ENCODE results near the gene CATSPER3.

The CATSPER3 gene

DNA sequence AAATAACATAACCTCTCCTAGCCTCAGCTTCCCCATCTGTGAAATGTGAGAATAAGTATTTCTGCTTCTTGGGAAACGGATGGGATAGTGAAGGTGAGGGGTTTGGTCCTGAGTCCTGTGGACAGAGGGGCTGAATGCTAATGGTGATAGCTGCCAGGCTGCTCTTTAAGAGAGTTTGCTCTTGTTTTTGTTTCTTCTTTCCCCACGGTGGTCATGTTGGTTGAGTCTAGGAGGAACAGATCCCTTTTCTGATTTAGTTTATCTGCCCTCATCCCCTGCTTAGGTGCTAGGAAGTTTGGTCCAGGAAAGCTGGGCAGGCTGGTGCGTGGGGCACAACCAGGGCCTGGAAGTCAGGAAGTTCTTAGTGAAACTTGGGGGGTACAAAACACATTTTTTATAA, 74.0 kb downstream of the CATSPER3 start:
- Histone ChIP-seq H3K27me3 (peaks cover 80% of the 10 kb centered on the region), H3K9me3 (no peaks in the 10 kb centered on the region), H3K36me3 (no peaks in the 10 kb centered on the region), H3K4me1 (no peaks in the 10 kb centered on the region), H3K4me3 (ENCODE audit: low read depth, low read length) (no peak overlapping the region)
- DNase-seq, result no peak
- TF ChIP-seq, protein P1, sequence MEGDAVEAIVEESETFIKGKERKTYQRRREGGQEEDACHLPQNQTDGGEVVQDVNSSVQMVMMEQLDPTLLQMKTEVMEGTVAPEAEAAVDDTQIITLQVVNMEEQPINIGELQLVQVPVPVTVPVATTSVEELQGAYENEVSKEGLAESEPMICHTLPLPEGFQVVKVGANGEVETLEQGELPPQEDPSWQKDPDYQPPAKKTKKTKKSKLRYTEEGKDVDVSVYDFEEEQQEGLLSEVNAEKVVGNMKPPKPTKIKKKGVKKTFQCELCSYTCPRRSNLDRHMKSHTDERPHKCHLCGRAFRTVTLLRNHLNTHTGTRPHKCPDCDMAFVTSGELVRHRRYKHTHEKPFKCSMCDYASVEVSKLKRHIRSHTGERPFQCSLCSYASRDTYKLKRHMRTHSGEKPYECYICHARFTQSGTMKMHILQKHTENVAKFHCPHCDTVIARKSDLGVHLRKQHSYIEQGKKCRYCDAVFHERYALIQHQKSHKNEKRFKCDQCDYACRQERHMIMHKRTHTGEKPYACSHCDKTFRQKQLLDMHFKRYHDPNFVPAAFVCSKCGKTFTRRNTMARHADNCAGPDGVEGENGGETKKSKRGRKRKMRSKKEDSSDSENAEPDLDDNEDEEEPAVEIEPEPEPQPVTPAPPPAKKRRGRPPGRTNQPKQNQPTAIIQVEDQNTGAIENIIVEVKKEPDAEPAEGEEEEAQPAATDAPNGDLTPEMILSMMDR (IDR thresholded peaks at IDR 0.05; ENCODE audit: low read depth, low read length), result no peak

DNA sequence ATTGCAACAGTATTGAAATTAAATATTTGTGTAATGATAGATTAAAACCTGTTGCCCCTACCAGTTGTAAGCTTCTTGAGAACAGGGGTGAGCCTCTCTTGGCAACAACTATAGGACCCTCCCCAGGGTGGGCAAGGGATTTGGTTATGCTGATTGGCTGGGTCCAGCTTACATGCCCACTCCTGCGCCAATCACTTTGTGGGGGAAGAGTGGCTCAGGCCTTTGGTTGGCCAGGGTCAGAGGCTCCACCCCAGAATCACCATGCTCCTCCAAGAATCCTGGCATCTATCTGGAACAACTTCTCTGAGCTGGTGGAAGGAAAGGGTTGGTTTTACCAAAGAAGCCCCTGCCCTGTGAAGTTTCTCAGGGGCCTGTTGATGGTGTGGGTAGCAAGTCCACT, 74.9 kb downstream of the CATSPER3 start:
- no peak overlapping the region for H3K4me3 ChIP-seq (ENCODE audit: low read depth, low read length)
- H3K9me3 ChIP-seq, result no peaks in the 10 kb centered on the region
- TF ChIP-seq, protein P1 (IDR thresholded peaks at IDR 0.05; ENCODE audit: low read depth, low read length), result no peak
- no peaks in the 10 kb centered on the region for H3K36me3 ChIP-seq
- no peak for DNase-seq
- peaks cover 72% of the 10 kb centered on the region for H3K27me3 ChIP-seq
- no peaks in the 10 kb centered on the region for H3K4me1 ChIP-seq

DNA sequence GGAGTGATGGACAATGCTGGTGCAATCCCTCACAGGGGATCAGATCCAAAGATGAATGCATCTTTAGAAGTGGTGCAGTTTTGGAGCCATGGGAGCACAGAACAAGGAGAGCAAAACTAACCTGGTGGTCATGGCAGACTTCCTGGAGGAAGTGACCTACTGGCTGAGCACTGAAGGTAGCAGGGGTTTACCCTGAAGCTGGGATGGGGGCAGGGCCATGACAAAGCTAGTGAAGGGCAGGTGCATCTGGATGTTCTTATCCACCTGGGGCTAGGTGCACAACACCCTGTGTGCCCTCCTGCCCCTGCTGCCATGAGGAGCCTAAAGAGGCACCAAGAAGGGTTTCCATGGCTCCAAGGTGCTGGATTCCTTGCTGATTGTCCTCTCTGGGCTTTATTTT, 77.8 kb downstream of the CATSPER3 start:
- no peak overlapping the region for H3K4me3 ChIP-seq (ENCODE audit: low read depth, low read length)
- no peaks in the 10 kb centered on the region for H3K4me1 ChIP-seq
- TF ChIP-seq, protein P1 (IDR thresholded peaks at IDR 0.05; ENCODE audit: low read depth, low read length), result no peak

DNA sequence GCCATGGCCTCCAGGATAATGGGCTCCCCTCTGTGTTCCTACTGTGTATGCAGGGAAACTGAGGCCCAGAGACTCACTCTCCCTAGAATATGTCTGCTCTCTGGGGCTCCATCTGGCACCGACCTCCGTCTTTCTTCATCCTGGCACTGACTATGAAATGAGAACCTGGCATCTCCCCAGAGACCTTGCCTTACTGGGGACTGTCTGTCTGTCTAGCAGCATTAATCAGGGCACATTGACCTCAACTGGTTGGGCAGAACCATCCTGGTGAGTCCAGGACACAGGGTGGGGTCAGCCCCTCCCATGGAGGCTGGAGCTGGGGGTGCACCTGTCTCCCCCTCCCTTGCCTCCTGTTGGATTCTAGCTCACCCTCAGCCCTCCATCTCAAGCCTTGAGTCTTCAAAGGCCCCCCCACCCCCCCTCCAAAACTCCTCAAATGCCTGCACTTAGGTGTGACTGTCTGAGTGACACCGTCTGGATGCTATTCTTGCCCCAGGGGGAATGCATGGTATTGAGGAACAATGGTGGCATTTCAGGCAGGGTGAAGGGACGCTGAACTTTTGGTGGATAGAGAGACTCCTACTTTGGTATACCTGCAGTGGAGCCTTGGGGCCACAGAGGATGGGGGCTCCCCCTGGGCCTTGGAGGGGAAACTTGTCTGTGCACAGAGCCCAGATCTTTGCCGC, 79.1 kb downstream of the CATSPER3 start:
- no peaks in the 10 kb centered on the region for H3K36me3 ChIP-seq
- no peaks in the 10 kb centered on the region for H3K9me3 ChIP-seq
- H3K27me3 ChIP-seq, result peaks cover 37% of the 10 kb centered on the region
- TF ChIP-seq, protein P1 (IDR thresholded peaks at IDR 0.05; ENCODE audit: low read depth, low read length), result no peak
- DNase-seq, result no peak
- H3K4me3 ChIP-seq (ENCODE audit: low read depth, low read length), result no peak overlapping the region
- H3K4me1 ChIP-seq, result no peaks in the 10 kb centered on the region

More for the DNA sequence above, 77.8 kb downstream of the CATSPER3 start:
- no peak for DNase-seq
- Histone ChIP-seq H3K27me3 (peaks cover 45% of the 10 kb centered on the region), H3K36me3 (no peaks in the 10 kb centered on the region), H3K9me3 (no peaks in the 10 kb centered on the region)

DNA sequence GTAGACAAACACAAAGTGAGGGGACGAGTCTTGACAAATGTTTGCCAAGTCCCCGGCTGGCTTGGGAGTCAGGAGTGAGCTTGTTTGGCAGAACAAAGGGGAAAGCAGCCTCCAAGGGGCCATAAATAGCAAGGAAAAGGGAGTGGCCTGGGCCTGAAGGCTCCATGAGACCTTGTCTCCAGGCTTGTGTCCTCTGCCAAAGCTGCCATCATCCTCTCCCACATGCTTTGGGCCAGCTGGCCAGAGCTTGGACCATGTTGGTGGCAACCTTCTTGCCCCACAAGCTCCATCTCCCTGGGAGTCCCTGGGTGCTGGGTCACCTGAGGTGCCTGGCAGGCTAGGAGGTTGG, 79.6 kb downstream of the CATSPER3 start:
- Histone ChIP-seq H3K36me3 (no peaks in the 10 kb centered on the region), H3K9me3 (no peaks in the 10 kb centered on the region), H3K4me3 (ENCODE audit: low read depth, low read length) (no peak overlapping the region), H3K27me3 (peaks cover 33% of the 10 kb centered on the region), H3K4me1 (no peaks in the 10 kb centered on the region)
- TF ChIP-seq, protein P1 (IDR thresholded peaks at IDR 0.05; ENCODE audit: low read depth, low read length), result no peak
- no peak for DNase-seq

DNA sequence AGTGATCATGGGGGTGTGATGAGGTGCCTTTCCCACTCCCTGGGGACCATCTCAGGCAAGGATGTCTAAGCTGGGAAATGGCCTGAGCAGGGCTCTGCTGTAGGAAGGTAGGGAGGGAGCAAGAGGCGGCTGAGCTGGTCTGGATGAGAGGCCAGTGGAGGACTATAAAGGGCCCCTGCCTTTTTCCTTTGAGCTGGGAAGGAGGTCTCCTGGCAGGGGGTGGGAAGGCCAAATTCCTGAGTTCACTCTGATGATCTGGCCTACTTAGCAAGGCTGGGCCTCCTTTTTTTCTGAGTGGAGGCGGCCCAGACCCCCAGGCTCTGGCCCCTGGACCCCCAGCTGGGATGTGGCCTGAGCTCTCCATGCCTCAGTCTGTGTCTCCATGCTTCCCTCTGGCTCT, 80.6 kb downstream of the CATSPER3 start:
- no peak for DNase-seq
- Histone ChIP-seq H3K4me3 (ENCODE audit: low read depth, low read length) (no peak overlapping the region), H3K36me3 (no peaks in the 10 kb centered on the region), H3K9me3 (no peaks in the 10 kb centered on the region), H3K4me1 (no peaks in the 10 kb centered on the region), H3K27me3 (peaks cover 25% of the 10 kb centered on the region)
- TF ChIP-seq, protein P1 (IDR thresholded peaks at IDR 0.05; ENCODE audit: low read depth, low read length), result no peak
